Gastroesophageal sphincter (tissue), 4 donors: ENCODE data around the gene GNG2. TPM values are rescaled to one million over a fixed set of nuclear protein-coding genes. Genes with fewer than 3 reads are reported as not detected.
"Not testable (repeated sequence)": the region's sequence is repeated elsewhere in the genome, so short reads cannot be mapped to it uniquely, and the experiment has no call there.

Experiments used
- ATAC-seq: fragments of 150-250 bp; one replicate; pipeline ENCODE4 v1.9.1; 2016; ENCODE audit warnings: mild to moderate bottlenecking, moderate library complexity
- H3K27ac ChIP-seq, 4 donors: fragments of 200-600 bp; sonication (generic) in 3 of 4; 1 replicate in 3 of 4; 2 replicates in 1 of 4; pipeline ENCODE4 v1.5.1; 2016 to 2019
- H3K27me3 ChIP-seq: fragments of 200-600 bp; sonication (generic); one replicate; pipeline ENCODE4 v1.5.1; 2019
- H3K36me3 ChIP-seq, 2 donors: fragments of 200-600 bp; sonication (generic); one replicate each; pipeline ENCODE4 v1.5.1; 2019; ENCODE audit warnings: control low read depth in 1 of 2
- H3K4me1 ChIP-seq, 3 donors: fragments of 200-600 bp; sonication (generic); 1 replicate in 2 of 3; 2 replicates in 1 of 3; pipeline ENCODE4 v1.5.1; 2016 to 2019; ENCODE audit warnings: control low read depth in 2 of 3
- H3K4me3 ChIP-seq, 2 donors: fragments of 200-600 bp; sonication (generic); one replicate each; pipeline ENCODE4 v1.5.1; 2019; ENCODE audit warnings: mild to moderate bottlenecking in 1 of 2, moderate library complexity in 1 of 2
- H3K9me3 ChIP-seq, 3 donors: fragments of 200-600 bp; sonication (generic); one replicate each; pipeline ENCODE4 v1.5.1; 2017 to 2019; ENCODE audit warnings: control low read depth in 2 of 3
- EP300 ChIP-seq: sonication (generic); formaldehyde crosslinking; IDR thresholded peaks from one replicate; pipeline ENCODE4 v1.6.1; 2017; ENCODE audit warnings: antibody characterized with exemption, mild to moderate bottlenecking
- POLR2A ChIP-seq, 2 donors: fragments of 450-650 bp; IDR thresholded peaks; one replicate each; pipeline ENCODE4 v1.6.1; 2017; ENCODE audit warnings: antibody characterized with exemption in 2 of 2, mild to moderate bottlenecking in 2 of 2, moderate library complexity in 1 of 2
- POLR2AphosphoS5 ChIP-seq: sonication (generic); formaldehyde crosslinking; IDR thresholded peaks from one replicate; pipeline ENCODE4 v1.6.1; 2017; ENCODE audit warnings: antibody characterized with exemption
- WGBS, 2 donors: methylation state at CpG; one replicate each; pipeline ENCODE4 v1.1.5; 2018; ENCODE audit warnings: low coverage in 1 of 2; 5-methylcytosine and 5-hydroxymethylcytosine counted together
- total RNA-seq, 4 donors: library from RNA; depleted of rRNA; stranded (reverse); fragments of >200 nt; gene quantifications; one replicate each; pipeline ENCODE4 v1.1.0, GENCODE V29; 2016
- TF ChIP-seq, protein P1 (sequence below), 4 experiments: fragments of 200-600 bp in 2 of 4; fragments of 450-650 bp in 2 of 4; sonication (generic) in 1 of 4; IDR thresholded peaks; one replicate each; pipeline ENCODE4 v1.5.1; 2017 to 2019; ENCODE audit warnings: antibody characterized with exemption in 4 of 4, mild to moderate bottlenecking in 2 of 4, moderate library complexity in 2 of 4

Gene GNG2
- total RNA-seq, 4 donors from 2014 or later, result 15.7 to 21.2 (median 17.8) TPM

DNA sequence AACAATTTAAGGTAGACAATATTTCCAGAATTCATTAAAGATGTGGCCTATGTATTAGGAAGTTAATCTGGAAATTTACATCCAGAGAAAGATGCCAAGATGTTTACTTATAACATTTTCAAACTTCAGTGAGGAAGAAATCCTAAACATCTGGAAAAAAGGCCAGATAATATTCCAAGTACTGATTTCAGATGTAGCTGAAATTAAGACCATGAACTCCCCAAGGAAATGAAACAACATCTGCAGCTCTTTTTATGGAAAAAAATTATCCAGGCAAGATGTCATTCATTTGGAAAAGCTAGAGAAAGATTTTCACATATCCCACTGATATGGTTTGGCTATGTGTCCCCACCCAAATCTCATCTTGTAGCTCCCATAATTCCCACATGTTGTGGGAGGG lies 35.0 kb downstream of the GNG2 start:
- ATAC-seq, result no peak
- Histone ChIP-seq H3K4me1 (no peaks in the 10 kb centered on the region), H3K27ac (no peak overlapping the region), H3K9me3 (no peaks in the 10 kb centered on the region), H3K4me3 (no peak overlapping the region), H3K36me3 (no peaks in the 10 kb centered on the region), H3K27me3 (no peaks in the 10 kb centered on the region)
- TF ChIP-seq, protein P1, sequence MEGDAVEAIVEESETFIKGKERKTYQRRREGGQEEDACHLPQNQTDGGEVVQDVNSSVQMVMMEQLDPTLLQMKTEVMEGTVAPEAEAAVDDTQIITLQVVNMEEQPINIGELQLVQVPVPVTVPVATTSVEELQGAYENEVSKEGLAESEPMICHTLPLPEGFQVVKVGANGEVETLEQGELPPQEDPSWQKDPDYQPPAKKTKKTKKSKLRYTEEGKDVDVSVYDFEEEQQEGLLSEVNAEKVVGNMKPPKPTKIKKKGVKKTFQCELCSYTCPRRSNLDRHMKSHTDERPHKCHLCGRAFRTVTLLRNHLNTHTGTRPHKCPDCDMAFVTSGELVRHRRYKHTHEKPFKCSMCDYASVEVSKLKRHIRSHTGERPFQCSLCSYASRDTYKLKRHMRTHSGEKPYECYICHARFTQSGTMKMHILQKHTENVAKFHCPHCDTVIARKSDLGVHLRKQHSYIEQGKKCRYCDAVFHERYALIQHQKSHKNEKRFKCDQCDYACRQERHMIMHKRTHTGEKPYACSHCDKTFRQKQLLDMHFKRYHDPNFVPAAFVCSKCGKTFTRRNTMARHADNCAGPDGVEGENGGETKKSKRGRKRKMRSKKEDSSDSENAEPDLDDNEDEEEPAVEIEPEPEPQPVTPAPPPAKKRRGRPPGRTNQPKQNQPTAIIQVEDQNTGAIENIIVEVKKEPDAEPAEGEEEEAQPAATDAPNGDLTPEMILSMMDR (IDR thresholded peaks at IDR 0.05), result no peak
- no peak for TF ChIP-seq POLR2A (IDR thresholded peaks at IDR 0.05)
- TF ChIP-seq POLR2AphosphoS5, result no peak
- TF ChIP-seq EP300, result no peak

DNA sequence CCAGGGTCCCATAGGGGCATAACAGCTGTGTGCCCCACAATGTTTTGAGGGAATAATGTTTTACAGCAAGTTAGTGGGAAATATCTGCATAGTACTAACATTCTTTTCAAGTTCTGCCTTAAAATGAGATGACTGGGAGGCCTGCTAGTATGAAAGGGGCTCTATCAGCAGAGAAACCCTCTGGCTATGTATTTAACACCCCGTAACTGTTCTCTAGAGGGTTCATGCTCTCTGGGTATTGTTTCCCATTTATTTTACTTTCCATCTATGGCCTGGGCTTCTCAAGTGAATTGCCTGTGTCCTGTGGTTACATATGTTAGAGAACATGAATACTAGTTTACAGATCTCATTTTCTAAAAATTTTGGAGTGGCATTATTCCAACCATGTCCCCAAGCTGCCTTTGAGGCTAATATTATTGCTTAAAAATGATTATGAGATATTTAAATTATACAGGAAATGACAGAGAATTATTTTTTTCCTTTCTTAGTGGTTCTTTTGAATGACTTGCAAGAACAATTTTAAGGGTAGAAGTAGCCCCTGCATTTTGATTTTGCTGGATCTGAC lies 37.5 kb downstream of the GNG2 start:
- H3K36me3 ChIP-seq, result no peaks in the 10 kb centered on the region
- H3K4me3 ChIP-seq, result no peak overlapping the region
- 89 to 90% methylated on average over 1 of the region's 1 CpG for WGBS, 2 donors
- no peak overlapping the region for H3K27ac ChIP-seq
- no peaks in the 10 kb centered on the region for H3K27me3 ChIP-seq
- H3K9me3 ChIP-seq, result no peaks in the 10 kb centered on the region
- TF ChIP-seq POLR2A (IDR thresholded peaks at IDR 0.05) (no peak), EP300 (no peak), POLR2AphosphoS5 (no peak)
- TF ChIP-seq, protein P1 (IDR thresholded peaks at IDR 0.05), result no peak
- ATAC-seq, result no peak
- H3K4me1 ChIP-seq, result no peaks in the 10 kb centered on the region

DNA sequence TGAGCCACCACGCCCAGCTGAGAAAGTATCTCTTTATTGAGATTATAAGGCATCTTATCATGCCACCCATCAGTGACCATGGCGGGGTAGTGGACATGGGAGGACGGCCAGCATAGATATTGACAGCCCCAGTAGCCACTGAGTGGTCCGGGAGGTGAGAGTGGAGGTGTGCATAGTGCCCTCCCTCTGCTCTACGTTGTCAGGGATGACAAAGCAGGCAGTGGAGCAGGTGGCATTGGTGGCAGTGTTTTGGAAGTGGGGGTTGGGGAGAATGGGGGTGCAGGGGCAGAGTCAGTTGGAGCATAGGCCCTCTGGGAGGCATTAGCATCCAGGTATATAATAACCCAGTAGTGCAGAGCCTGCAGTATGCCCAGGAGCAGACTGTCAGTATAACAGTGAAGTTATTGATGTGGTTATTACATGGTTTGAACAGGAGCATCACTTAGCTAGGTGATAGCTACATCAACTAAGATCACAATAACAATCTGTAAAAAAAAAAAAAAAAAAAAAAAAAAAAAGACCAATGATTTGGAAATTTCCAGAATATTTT lies 41.1 kb downstream of the GNG2 start:
- no peak for TF ChIP-seq EP300
- TF ChIP-seq, protein P1 (IDR thresholded peaks at IDR 0.05), result no peak
- TF ChIP-seq POLR2AphosphoS5, result no peak
- TF ChIP-seq POLR2A (IDR thresholded peaks at IDR 0.05), result no peak
- H3K27me3 ChIP-seq, result no peaks in the 10 kb centered on the region
- 100% methylated on average over 1 of the region's 5 CpGs; no CpG with 5 or more reads in 1 of the 2 donors for WGBS, 2 donors
- peaks cover 0 to 6% (median 0%) of the 10 kb centered on the region in 3 donors for H3K9me3 ChIP-seq
- no peak overlapping the region for H3K4me3 ChIP-seq
- H3K36me3 ChIP-seq, result no peaks in the 10 kb centered on the region
- no peak overlapping the region for H3K27ac ChIP-seq
- H3K4me1 ChIP-seq, result peaks cover 0 to 5% (median 0%) of the 10 kb centered on the region in 3 donors
- no peak for ATAC-seq

DNA sequence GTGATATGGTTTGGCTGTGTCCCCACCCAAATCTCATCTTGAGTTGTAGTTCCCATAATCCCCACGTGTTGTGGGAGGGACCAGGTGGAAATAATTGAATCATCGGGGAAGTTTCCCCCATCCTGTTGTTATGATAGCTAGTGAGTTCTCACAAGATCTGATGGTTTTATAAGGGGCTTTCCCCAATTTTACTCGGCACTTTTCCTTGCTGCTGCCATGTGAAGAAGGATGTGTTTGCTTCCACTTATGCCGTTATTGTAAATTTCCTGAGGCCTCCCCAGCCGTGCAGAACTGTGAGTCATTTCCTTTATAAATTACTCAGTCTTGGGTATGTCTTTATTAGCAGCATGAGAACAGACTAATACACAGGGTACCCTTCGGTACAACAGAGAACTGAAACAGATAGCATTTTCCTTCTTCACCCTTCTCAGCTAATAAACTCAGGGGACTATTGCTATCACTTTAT lies 45.3 kb downstream of the GNG2 start:
- not testable (repeated sequence) for H3K27me3 ChIP-seq, H3K4me1 ChIP-seq, H3K27ac ChIP-seq, H3K4me3 ChIP-seq, ATAC-seq, H3K36me3 ChIP-seq, H3K9me3 ChIP-seq
- WGBS, 2 donors, result 13 to 24% methylated on average over 5 to 6 of the region's 6 CpGs

DNA sequence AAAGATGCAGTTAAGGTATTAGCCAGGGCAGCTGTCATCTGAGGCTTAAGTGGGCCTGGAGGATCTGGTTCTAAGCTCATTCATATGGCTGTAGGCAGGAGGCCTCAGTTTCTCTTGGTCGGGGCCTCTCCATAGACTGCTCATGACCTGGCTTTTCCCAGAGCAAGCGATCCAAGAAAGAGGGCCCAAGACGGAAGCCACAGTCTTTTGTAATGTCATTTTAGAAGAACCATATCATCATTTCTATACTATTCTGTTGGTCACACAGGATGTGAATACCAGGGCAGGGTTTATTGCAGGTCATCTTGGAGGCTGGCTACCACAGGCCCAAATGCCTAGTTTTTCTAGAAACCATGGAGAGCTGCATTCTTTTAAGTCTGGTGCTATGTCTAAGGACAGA lies 47.7 kb downstream of the GNG2 start:
- Histone ChIP-seq H3K9me3 (peaks cover 0 to 6% (median 0%) of the 10 kb centered on the region in 3 donors), H3K4me3 (no peak overlapping the region), H3K27me3 (no peaks in the 10 kb centered on the region), H3K4me1 (peaks cover 0 to 5% (median 0%) of the 10 kb centered on the region in 3 donors), H3K36me3 (no peaks in the 10 kb centered on the region), H3K27ac (no peak overlapping the region)
- WGBS, 2 donors, result 94% methylated on average over 3 of the region's 3 CpGs; no CpG with 5 or more reads in 1 of the 2 donors
- ATAC-seq, result no peak
- TF ChIP-seq POLR2AphosphoS5, result no peak
- TF ChIP-seq EP300, result no peak
- TF ChIP-seq, protein P1 (IDR thresholded peaks at IDR 0.05), result no peak
- TF ChIP-seq POLR2A (IDR thresholded peaks at IDR 0.05), result no peak
